Measurements from ENCODE around the gene C14orf39.
"Not testable (repeated sequence)": the region's sequence is repeated elsewhere in the genome, so short reads cannot be mapped to it uniquely, and the experiment has no call there.

Gene C14orf39

DNA sequence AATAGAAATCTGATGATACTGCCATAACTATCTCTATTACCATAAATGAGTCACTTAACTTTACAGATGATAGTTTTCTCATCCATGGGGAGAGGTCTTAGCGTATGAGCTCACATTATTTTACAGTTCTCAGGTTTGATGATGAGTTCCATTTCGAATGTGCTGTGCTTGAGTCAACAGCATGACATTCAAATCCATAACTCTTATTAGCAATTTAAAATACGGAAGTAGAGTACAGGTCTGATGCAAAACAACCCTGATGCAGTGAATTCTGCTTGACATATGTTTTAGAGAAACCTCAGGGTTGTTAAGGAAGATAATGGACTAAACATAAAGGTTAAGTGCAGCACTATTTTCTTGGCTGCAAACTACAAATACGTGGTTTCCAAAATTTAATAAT is 30.0 kb downstream of the C14orf39 start:
- CTCF ChIA-PET: no interaction called here
- no peak overlapping the region for H3K4me3 ChIP-seq (ENCODE audit: low read depth, low read length)
- TF ChIP-seq CTCF (IDR thresholded peaks at IDR 0.05; ENCODE audit: insufficient read depth, low read length, missing control alignments): no peak
- POLR2A ChIA-PET: no interaction called here
- no peak for DNase-seq (ENCODE audit: low read depth, low spot score)

DNA sequence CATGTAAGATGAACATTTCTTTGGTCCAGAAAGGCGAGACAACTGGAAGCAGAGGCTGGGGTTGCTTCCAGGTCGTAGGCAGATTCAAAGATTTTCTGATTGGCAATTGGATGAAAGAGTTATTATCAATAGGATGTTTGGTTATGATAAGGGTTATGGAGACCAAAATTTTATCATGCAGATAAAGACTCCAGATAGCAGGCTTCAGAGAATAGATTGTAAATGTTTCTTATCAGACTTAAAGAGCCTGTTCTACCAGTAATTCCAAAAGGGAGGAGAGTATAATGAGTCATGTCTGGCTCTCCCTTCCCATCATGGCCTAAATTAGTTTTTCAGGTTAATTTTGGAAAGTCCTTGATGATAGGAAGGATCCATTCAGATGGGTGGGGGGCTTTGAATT is 55.6 kb downstream of the C14orf39 start:
- H3K4me3 ChIP-seq (ENCODE audit: low read depth, low read length): no peak overlapping the region
- no peak for TF ChIP-seq CTCF (IDR thresholded peaks at IDR 0.05; ENCODE audit: insufficient read depth, low read length, missing control alignments)
- POLR2A ChIA-PET: no interaction called here
- DNase-seq (ENCODE audit: low read depth, low spot score): no peak
- CTCF ChIA-PET: no interaction called here

GRCh38 chr14:60420050-60420449 is 65.8 kb downstream of the C14orf39 start:
- DNase-seq (ENCODE audit: low read depth, low spot score): no peak
- ChIA-PET POLR2A (no interaction called here), CTCF (no interaction called here)
- H3K4me3 ChIP-seq (ENCODE audit: low read depth, low read length): no peak overlapping the region
- TF ChIP-seq CTCF (IDR thresholded peaks at IDR 0.05; ENCODE audit: insufficient read depth, low read length, missing control alignments): no peak

DNA sequence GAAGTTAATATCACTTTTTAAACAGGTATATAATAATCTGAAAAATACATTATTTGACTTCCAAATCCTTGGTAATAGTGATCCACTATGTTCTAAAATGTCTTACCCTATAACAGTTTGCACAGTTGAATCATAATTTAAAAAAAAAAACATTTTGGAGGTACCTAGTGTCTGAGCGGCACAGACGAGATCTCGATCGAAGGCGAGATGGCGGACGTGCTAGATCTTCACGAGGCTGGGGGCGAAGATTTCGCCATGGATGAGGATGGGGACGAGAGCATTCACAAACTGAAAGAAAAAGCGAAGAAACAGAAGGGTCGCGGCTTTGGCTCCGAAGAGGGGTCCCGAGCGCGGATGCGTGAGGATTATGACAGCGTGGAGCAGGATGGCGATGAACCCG is 88.3 kb downstream of the C14orf39 start:
- CTCF ChIA-PET: interaction anchor here (0.6 kb wide), 1 partner anchor 49 kb away, joined by 3 read pairs; no protein-coding TSS in a partner anchor
- H3K4me3 ChIP-seq (ENCODE audit: low read depth, low read length); POLR2A ChIA-PET; DNase-seq (ENCODE audit: low read depth, low spot score): not testable (repeated sequence)

DNA sequence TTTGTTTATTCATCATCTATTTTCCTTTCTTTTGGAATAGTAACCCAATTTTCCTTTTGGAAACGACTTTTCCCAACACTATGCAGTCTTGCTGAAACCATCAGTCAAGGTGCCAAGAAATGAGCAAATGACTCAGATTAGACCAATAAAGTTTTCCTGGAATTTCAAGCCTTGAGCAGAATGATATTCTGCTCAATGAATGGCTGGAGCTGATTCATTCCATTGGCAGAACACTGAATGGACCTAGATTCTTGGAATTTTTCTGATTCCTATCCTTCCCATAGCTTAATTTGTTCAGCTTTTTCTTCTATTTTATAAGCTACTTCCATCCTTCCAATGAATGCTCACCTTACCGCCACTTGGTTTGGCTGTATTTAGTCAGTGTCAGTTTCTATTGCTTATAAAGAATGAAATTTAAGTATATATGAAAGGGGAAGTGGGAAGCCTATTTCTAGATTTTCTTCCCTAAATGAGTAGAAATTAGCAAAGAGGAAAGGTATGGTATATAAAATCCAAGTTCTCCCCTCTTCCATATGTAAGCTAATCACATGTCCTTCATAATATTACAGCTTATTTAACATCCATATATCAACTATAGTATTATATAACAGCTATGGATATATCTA is 89.0 kb downstream of the C14orf39 start:
- ChIA-PET CTCF (interaction anchor here (0.6 kb wide), 1 partner anchor 48 kb away, joined by 3 read pairs; no protein-coding TSS in a partner anchor), POLR2A (no interaction called here)
- no peak overlapping the region for H3K4me3 ChIP-seq (ENCODE audit: low read depth, low read length)
- no peak for DNase-seq (ENCODE audit: low read depth, low spot score)
- TF ChIP-seq CTCF (IDR thresholded peaks at IDR 0.05; ENCODE audit: insufficient read depth, low read length, missing control alignments): no peak
